Measurements from ENCODE around the gene CEP104. TPM values are rescaled to one million over a fixed set of nuclear protein-coding genes. Genes with fewer than 3 reads are reported as not detected.

The CEP104 gene
- total and polyA plus RNA-seq, 9 of the 15 experiments (the other 6 are each of a cell fraction or from before 2014, with no cell fraction given), result 11.2 to 63.4 (median 42.6) TPM

DNA sequence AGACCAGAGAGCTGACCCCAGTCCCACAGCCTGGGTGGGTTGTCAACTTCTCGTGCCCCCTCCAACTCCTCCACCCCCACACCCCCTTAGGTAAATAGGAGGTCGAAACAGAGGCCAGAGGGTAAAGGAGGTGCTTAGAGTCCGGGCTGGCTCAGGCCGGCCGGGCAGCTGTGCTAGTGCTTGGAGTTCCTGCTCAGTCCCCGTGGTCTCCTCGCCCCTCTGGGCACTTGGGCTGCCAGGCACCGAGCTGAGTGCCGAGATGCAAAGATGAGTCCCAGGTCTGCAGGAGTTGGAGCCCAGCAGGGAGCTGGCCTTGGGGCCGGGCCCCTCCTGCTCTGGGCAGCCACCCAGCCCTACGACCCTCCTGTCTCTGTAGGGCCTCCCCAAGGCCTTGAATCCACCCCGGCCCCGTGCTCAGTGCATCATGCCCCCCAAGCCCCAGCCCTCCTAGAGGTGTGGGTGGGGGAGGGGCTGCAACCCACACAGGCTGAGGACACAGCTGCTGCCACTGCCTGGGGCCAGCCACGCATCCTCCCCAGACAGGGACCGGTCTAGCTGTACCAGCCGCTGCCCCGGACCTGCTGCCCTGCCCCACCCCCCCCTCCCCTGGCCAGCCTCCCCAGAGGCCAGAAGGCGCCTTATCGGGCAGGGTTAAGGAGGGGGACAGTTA is 82.6 kb downstream of the CEP104 start (continued):
- TF ChIP-seq MYC (IDR thresholded peaks at IDR 0.05; ENCODE audit: low read depth, low read length) (no peak), MYC (CRISPR knock-in tag; IDR thresholded peaks at IDR 0.05; ENCODE audit: borderline replicate concordance, low read depth) (no peak), JUNB (CRISPR knock-in tag; conservative IDR thresholded peaks at IDR 0.05) (no peak), MLX (CRISPR knock-in tag; conservative IDR thresholded peaks at IDR 0.05) (no peak), HDAC1 (IDR thresholded peaks at IDR 0.05) (peak in 1 of 2 experiments; percentile 83; a peak in 2 of 4 replicates), MTA2 (IDR thresholded peaks at IDR 0.05; ENCODE audit: low read depth) (no peak), RFX1 (IDR thresholded peaks at IDR 0.05) (no peak), SRSF9 (IDR thresholded peaks at IDR 0.05; ENCODE audit: borderline replicate concordance, low read depth, low read length) (no peak), PPARD (CRISPR knock-in tag; IDR thresholded peaks at IDR 0.05) (no peak), ZNF57 (CRISPR knock-in tag; IDR thresholded peaks at IDR 0.05) (peak; percentile 31; the same call in 1 of the 2 replicates), RBBP5 (IDR thresholded peaks at IDR 0.05; ENCODE audit: borderline replicate concordance, insufficient read depth, low read length, poor library complexity, severe bottlenecking) (no peak), CHAMP1 (IDR thresholded peaks at IDR 0.05) (no peak), LEF1 (IDR thresholded peaks at IDR 0.05) (0 out of 2 replicates have a peak, but pooled peaks have one; percentile 5), ZNF324 (CRISPR knock-in tag; IDR thresholded peaks at IDR 0.05) (no peak), ZNF696 (CRISPR knock-in tag; conservative IDR thresholded peaks at IDR 0.05) (no peak), EP300 (IDR thresholded peaks at IDR 0.05; ENCODE audit: low read length) (no peak), KDM2B (CRISPR knock-in tag; IDR thresholded peaks at IDR 0.05) (no peak; the same call in 1 of the 2 replicates), ZNF77 (CRISPR knock-in tag; IDR thresholded peaks at IDR 0.05) (no peak), NFATC3 (IDR thresholded peaks at IDR 0.05) (no peak), FOS (IDR thresholded peaks at IDR 0.05; ENCODE audit: extremely low read depth, insufficient read length) (no peak), ZNF23 (CRISPR knock-in tag; IDR thresholded peaks at IDR 0.05) (no peak), EGR1 (conservative IDR thresholded peaks at IDR 0.05) (peak; percentile 63)
- TF ChIP-seq, protein P1, sequence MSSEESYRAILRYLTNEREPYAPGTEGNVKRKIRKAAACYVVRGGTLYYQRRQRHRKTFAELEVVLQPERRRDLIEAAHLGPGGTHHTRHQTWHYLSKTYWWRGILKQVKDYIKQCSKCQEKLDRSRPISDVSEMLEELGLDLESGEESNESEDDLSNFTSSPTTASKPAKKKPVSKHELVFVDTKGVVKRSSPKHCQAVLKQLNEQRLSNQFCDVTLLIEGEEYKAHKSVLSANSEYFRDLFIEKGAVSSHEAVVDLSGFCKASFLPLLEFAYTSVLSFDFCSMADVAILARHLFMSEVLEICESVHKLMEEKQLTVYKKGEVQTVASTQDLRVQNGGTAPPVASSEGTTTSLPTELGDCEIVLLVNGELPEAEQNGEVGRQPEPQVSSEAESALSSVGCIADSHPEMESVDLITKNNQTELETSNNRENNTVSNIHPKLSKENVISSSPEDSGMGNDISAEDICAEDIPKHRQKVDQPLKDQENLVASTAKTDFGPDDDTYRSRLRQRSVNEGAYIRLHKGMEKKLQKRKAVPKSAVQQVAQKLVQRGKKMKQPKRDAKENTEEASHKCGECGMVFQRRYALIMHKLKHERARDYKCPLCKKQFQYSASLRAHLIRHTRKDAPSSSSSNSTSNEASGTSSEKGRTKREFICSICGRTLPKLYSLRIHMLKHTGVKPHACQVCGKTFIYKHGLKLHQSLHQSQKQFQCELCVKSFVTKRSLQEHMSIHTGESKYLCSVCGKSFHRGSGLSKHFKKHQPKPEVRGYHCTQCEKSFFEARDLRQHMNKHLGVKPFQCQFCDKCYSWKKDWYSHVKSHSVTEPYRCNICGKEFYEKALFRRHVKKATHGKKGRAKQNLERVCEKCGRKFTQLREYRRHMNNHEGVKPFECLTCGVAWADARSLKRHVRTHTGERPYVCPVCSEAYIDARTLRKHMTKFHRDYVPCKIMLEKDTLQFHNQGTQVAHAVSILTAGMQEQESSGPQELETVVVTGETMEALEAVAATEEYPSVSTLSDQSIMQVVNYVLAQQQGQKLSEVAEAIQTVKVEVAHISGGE (CRISPR knock-in tag; IDR thresholded peaks at IDR 0.05), result 0 out of 6 replicates have a peak, but pooled peaks of 1 of the 3 experiments have one; percentile 10
